NCI-H1105 treated with DMSO at 0.1 percent for 48 hours (cell line): ENCODE data around the gene MDGA2.
"Not testable (repeated sequence)": the region's sequence is repeated elsewhere in the genome, so short reads cannot be mapped to it uniquely, and the experiment has no call there.

Experiments used
- DNase-seq: peaks from one replicate; lab custom pipeline; 2025; lab: John Stamatoyannopoulos, UW

MDGA2 gene

DNA sequence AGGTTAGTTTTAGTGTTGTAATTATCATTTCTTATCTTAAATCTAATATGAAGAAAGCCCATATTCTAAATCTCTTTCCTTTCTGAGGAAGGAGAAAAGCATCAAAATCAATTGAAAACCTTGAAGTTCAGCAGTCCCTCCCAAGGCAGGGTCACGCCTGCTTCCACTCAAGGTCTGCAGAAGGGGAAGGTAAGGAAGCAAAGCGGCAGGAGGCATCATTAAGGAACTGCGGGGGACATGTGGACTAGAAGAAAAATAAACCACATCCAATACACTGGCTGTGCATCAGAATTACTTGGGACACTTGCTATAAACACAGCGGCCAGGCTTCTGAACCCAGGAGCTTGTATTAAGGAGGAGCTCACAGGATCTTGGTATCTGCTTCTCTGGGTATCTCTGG lies 759.9 kb downstream of the MDGA2 start:
- DNase-seq, result not testable (repeated sequence)

DNA sequence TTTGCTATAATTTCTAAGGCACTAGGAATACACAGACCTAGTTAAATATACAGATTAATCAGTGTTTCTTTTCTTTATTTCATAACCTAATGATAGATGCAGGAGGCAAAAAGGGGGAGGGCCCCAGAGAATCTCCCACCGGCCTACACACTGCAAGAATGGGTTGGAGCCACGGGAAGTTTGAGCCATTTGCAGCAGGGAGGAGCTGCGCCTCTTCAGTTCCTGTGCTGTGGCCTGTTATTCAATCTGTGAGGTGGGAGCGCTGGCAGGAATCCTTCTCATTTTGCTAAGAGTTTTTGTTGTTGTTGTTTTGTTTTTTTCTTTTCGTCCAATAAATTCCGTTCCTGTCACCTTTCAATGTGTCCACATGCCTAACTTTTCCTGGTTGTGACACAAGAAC lies 772.6 kb downstream of the MDGA2 start:
- no peak for DNase-seq

- DNase-seq, result no peak
Observed at GRCh38 chr14:46894476-46894875, 780.9 kb downstream of the MDGA2 start.

DNA sequence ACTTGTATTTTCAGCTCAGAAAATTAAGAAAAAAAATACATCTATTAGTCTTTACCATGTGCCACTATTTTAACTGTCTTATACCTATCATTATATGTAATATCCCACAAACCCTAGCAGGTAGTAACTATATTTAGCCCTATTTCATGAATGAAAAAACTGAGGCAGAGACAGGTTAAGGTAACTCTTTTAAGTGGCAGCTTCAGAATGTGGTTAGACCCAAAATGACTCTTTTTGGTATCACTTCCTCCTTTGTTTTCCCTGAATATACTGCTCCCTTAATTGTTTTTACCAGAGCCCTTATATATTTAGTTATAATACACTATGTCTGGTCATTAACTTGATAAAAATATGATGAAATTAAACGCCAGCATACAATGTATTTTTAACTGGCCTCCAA lies 788.3 kb downstream of the MDGA2 start:
- no peak for DNase-seq

- no peak for DNase-seq
Observed at GRCh38 chr14:46885566-46885965, 789.8 kb downstream of the MDGA2 start.

- no peak for DNase-seq
Observed at GRCh38 chr14:46861753-46862152, 813.7 kb downstream of the MDGA2 start.

DNA sequence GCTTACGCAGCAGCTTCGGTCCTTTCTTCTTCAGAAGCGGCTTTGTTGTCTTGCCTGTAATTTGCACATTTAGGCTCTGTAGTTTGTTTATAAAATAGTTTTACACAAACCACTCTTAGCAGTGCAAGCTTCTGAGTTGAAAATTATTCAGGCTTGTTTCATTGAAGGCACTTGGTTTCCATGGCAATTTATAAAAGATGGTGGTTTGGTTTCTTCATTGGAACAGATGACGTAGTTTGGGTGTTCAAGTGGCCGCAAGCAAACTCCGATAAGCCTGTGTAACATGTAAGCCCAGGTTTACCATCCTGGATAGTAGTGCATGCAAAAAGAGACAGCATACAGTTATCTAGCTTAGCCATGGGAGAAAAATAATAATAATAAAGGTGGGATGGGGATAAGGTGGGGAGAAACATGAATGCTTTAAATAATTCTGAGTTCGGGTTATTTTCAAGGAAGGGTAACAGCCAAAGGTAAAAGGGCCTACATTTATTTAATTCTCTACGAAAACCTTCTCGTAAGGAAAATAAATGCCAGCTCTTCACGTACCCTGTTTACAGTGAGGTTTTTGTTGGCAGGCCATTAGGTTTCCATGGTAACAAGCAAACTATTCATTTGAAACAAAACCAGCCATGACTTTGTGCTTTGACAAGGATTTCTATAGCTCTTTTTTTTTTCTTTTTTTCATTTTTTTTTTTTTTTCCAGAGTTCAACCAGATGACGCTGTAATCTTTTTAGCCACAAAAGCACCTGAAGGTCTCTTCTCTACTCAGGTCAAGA lies 834.3 kb downstream of the MDGA2 start:
- peak; percentile 51 for DNase-seq

DNA sequence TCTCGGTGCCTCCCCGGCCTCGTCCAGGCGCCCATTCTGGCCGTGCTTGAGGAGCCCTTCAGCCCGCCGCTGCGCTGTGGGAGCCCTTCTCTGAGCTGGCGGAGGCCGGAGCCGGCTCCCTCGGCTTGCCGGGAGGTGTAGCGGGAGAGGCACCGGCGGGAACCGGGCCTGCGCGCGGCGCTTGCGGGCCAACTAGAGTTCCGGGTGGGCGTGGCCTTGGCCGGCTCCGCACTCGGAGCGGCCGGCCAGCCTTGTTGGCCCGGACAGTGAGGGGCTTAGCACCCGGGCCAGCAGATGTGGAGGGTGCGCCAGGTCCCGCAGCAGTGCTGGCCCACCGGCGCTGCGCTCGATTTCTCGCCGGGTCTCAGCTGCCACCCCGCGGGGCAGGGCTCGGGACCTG lies 855.1 kb downstream of the MDGA2 start:
- DNase-seq, result no peak

- no peak for DNase-seq
Observed at GRCh38 chr14:46819117-46819516, 856.3 kb downstream of the MDGA2 start.

DNA sequence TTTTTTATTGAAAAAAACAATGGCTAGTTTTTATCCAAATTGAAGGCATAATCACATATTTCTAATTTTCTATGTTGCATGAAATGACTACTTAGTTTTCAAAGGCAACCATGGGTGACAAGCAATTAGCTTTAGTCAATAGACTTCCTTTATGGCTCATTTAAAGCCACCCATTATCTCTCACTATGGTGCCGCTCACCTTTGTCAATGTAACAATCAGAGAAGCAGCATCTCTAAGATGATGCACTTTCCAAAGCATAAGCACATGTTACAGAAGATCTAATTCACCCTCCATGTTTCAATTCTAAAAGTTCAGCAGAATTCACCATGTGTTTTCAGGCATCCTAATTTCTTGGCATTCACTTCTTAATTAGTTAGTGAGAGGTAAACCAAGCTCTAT lies 857.3 kb downstream of the MDGA2 start:
- peak; percentile 42 for DNase-seq

DNA sequence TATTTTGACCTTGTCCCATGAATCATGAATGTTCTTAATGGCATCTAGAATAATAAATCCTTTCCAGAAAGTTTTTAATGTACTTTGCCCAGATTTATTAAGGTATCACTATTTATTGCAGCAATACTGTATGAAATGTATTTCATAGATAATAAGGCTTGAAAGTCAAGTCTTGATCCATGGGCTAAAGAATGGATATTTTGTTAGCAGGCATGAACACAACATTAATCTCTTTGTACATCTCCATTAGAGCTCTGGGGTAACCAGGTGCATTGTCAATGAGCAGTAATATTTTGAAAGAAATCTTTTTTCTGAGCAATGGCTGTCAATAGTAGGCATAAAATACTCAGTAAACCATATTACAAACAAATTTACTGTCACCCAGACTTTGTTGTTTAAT lies 882.3 kb downstream of the MDGA2 start:
- DNase-seq, result no peak
